22Rv1 (cell line): ENCODE data around the gene LZTR1.

ENCODE experiments used
- ZFX ChIP-seq: fragments of 450-650 bp; IDR thresholded peaks from 2 replicates; pipeline ENCODE4 v1.6.1; 2017; ENCODE audit warnings: antibody characterized with exemption, borderline replicate concordance
- TF ChIP-seq, protein P1 (sequence below): fragments of 450-650 bp; IDR thresholded peaks from 2 replicates; pipeline ENCODE4 v1.5.1; 2017; ENCODE audit warnings: mild to moderate bottlenecking

DNA sequence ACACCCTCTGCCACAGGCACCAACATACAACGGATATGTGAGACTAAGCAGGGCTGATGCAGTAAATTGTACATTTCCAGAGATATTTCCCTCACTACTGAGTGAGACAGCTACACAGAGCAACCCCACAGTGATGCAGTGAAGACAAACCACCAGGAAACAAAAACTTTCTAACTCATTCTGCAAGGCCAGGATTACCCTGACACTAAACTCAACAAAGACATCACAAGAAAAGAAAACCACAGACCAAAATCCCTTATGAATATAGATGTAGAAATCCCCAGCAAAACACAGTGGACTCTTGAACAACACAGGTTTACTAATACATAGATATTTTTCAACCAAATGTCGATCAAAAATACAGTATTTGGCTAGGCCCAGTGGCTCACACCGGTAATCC lies 51.8 kb downstream of the LZTR1 start:
- TF ChIP-seq, protein P1, sequence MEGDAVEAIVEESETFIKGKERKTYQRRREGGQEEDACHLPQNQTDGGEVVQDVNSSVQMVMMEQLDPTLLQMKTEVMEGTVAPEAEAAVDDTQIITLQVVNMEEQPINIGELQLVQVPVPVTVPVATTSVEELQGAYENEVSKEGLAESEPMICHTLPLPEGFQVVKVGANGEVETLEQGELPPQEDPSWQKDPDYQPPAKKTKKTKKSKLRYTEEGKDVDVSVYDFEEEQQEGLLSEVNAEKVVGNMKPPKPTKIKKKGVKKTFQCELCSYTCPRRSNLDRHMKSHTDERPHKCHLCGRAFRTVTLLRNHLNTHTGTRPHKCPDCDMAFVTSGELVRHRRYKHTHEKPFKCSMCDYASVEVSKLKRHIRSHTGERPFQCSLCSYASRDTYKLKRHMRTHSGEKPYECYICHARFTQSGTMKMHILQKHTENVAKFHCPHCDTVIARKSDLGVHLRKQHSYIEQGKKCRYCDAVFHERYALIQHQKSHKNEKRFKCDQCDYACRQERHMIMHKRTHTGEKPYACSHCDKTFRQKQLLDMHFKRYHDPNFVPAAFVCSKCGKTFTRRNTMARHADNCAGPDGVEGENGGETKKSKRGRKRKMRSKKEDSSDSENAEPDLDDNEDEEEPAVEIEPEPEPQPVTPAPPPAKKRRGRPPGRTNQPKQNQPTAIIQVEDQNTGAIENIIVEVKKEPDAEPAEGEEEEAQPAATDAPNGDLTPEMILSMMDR, result no peak
- no peak for TF ChIP-seq ZFX
